ENCODE measurements around the gene EPRS1.
A peak's percentile ranks its signal among the peaks of the same experiment; 100 is the strongest.

The EPRS1 gene

DNA sequence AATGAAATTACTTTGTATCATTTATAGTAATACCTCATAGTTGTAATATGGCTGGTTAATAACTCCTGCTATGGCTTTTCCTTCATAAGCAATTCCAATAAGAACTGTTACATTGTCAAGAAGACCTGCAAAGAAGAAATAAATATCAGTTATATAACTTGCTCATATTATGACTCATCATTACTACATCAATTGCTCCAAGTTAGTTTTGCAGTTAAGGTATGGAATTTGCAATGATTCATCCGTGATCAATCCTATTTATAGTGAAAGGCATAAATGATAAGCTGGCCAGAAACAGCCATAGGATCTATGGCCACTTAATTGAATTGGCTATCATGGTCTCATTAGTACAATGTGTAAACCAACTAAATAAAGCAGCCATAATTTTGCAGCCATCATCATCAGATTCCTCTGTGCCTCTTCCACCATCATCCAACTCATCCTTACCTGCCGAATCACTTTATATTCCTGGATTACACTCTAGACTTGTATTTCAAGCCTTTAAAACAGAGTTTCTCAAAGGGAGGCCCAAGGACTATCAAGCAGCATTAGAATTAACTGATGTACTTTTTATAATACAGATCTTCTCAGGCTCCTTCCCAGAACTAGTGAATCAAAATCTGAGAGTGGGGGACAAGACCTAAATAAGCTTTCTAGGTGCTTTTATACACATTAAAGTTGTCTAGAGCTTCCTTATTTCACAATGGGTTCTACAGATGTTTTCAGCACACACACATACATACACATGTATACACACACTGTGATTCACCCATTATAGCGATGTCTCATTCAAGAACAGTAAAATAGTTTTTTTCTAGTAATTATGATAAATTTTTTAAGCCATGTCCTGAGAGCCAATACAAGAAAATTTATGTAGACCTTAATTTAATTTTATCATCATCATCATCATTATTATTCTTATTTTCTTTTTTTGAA, 21.2 kb upstream of the EPRS1 start:
- DNase-seq (ENCODE audit: extremely low read depth, insufficient read length), result no peak
- Histone ChIP-seq H3K4me3 (replicated peaks; ENCODE audit: low read depth, low read length) (no peak overlapping the region), H3K36me3 (ENCODE audit: control insufficient read depth, insufficient read depth, low read length) (peaks cover 8% of the 10 kb centered on the region), H3K27me3 (replicated peaks; ENCODE audit: control insufficient read depth, insufficient read depth, low read length) (no peaks in the 10 kb centered on the region)
- TF ChIP-seq CTCF (IDR thresholded peaks at IDR 0.05; ENCODE audit: insufficient read depth, low read length, poor library complexity, severe bottlenecking), result no peak

DNA sequence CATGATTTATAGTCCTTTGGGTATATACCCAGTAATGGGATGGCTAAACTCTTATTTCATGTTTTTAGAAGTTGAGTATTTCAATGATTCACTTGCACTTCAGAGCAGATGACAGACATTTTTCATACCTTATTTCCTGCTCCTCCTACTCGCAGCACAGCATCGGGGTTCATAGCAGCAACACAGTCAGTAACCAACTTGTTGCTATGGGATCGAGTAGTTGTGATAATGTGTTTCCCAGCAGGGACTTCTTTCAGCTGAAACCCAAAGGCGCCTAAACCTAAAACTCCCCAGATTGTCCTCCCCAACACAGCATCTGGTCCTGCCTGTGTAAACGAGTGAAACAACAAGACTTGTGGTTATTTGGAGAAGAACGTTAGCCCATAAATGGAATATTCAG, 16.3 kb upstream of the EPRS1 start:
- Histone ChIP-seq H3K4me3 (replicated peaks; ENCODE audit: low read depth, low read length) (no peak overlapping the region), H3K27me3 (replicated peaks; ENCODE audit: control insufficient read depth, insufficient read depth, low read length) (no peaks in the 10 kb centered on the region), H3K36me3 (ENCODE audit: control insufficient read depth, insufficient read depth, low read length) (peaks cover 6% of the 10 kb centered on the region)
- no peak for TF ChIP-seq CTCF (IDR thresholded peaks at IDR 0.05; ENCODE audit: insufficient read depth, low read length, poor library complexity, severe bottlenecking)
- no peak for DNase-seq (ENCODE audit: extremely low read depth, insufficient read length)

DNA sequence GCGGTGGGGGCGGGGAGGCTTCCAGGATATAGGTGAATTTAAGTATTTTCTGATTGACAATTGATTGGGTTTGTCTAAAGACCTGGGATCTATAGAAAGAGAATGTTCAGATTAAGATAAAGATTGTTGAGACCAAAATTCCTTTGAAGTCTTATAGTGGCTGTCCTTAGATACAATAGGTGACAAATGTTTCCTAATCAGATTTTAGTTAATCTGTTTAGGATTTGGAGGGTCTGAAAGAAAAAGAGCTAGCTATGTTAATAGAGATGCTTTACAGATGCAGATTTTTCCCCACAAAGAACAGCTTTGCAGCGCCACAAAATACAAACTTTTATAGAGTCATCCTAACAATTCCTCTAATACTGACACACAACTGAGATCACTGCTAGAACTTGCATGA, 14.6 kb upstream of the EPRS1 start:
- Histone ChIP-seq H3K27me3 (replicated peaks; ENCODE audit: control insufficient read depth, insufficient read depth, low read length) (no peaks in the 10 kb centered on the region), H3K4me3 (replicated peaks; ENCODE audit: low read depth, low read length) (no peak overlapping the region), H3K36me3 (ENCODE audit: control insufficient read depth, insufficient read depth, low read length) (peaks cover 5% of the 10 kb centered on the region)
- DNase-seq (ENCODE audit: extremely low read depth, insufficient read length), result no peak
- TF ChIP-seq CTCF (IDR thresholded peaks at IDR 0.05; ENCODE audit: insufficient read depth, low read length, poor library complexity, severe bottlenecking), result no peak

GRCh38 chr1:220056374-220056773, 10.1 kb upstream of the EPRS1 start:
- no peak for DNase-seq (ENCODE audit: extremely low read depth, insufficient read length)
- no peak for TF ChIP-seq CTCF (IDR thresholded peaks at IDR 0.05; ENCODE audit: insufficient read depth, low read length, poor library complexity, severe bottlenecking)
- Histone ChIP-seq H3K4me3 (replicated peaks; ENCODE audit: low read depth, low read length) (no peak overlapping the region), H3K27me3 (replicated peaks; ENCODE audit: control insufficient read depth, insufficient read depth, low read length) (no peaks in the 10 kb centered on the region), H3K36me3 (ENCODE audit: control insufficient read depth, insufficient read depth, low read length) (no peaks in the 10 kb centered on the region; the same call in 1 of the 2 replicates)

DNA sequence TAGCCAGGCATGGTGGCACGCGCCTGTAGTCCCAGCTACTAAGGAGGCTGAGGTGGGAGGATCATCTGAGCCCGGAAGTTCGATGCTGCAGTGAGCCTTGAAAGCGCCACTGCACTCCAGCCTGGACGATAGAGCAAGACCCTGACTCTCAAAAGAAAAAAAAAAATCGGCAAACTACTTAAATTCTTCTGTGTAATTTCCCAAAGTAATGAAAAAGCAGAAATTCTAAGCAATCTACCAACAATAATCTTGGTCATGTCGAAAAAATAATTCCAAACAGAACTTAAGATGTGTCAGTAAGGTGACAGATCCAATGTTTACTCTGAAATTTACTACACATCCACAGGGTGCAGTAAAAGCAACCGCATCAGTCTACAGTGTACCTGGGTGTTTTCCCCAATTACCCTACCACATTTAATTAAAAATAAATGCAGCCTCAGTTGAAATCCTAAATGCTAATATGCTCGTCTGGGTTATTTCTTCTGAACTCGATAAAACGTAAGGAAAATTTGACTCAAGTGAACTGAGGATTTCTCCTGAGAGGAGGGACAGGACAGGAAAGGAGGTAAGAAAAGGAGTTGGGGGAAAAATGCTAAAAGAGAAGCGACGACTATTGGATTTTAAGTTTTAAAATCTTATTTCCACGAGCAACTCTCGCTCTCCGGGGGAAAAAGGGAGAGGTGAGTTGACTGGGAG, 801 bp downstream of the EPRS1 start:
- Histone ChIP-seq H3K27me3 (replicated peaks; ENCODE audit: control insufficient read depth, insufficient read depth, low read length) (no peaks in the 10 kb centered on the region), H3K36me3 (ENCODE audit: control insufficient read depth, insufficient read depth, low read length) (no peaks in the 10 kb centered on the region), H3K4me3 (replicated peaks; ENCODE audit: low read depth, low read length) (peak overlapping the region; percentile 99)
- DNase-seq (ENCODE audit: extremely low read depth, insufficient read length), result peak; percentile 20
- TF ChIP-seq CTCF (IDR thresholded peaks at IDR 0.05; ENCODE audit: insufficient read depth, low read length, poor library complexity, severe bottlenecking), result no peak

All from GM06990 (cell line).